Measurements from ENCODE around the gene LBHD2.

- no peak for TF ChIP-seq CTCF (optimal IDR thresholded peaks at IDR 0.05 in 1 of 3, IDR thresholded peaks at IDR 0.05 in 1 of 3, conservative IDR thresholded peaks at IDR 0.05 in 1 of 3; ENCODE audit: extremely low read depth in 1 of 3, insufficient read depth in 2 of 3, low read length in 3 of 3)
- TF ChIP-seq EZH2 (IDR thresholded peaks at IDR 0.05; ENCODE audit: low read length), result no peak
These were observed 47.6 kb downstream of the LBHD2 start for GRCh38 chr14:103131580-103131979.

Data from keratinocyte (primary cell).